Left lung (tissue), 10 donors: ENCODE data around the gene NIN. TPM values are rescaled to one million over a fixed set of nuclear protein-coding genes. Genes with fewer than 3 reads are reported as not detected.

Experiments used
- ATAC-seq: fragments of 200-7000 bp; cut with Tn5 transposase; one replicate; pipeline ENCODE4 v1.9.1; 2020; ENCODE audit warnings: moderate library complexity
- DNase-seq, 4 donors: peaks; one replicate each; pipeline ENCODE4 v3.0.0-alpha.2; 2013 to 2020
- H3K27ac ChIP-seq, 2 donors: fragments of 200-600 bp; sonication (generic) in 1 of 2; one replicate each; pipeline versions ENCODE4 v1.5.0 to v1.8.0; 2020 to 2021
- H3K27me3 ChIP-seq, 2 donors: fragments of 200-600 bp; sonication (generic) in 1 of 2; one replicate each; pipeline versions ENCODE4 v1.5.0 to v1.8.0; 2020 to 2021
- H3K36me3 ChIP-seq, 2 donors: fragments of 200-600 bp; sonication (generic) in 1 of 2; one replicate each; pipeline versions ENCODE4 v1.5.0 to v1.8.0; 2020 to 2021
- H3K4me1 ChIP-seq, 2 donors: fragments of 200-600 bp; one replicate each; pipeline ENCODE4 v1.8.0; 2021
- H3K4me3 ChIP-seq, 2 donors: fragments of 200-600 bp; sonication (generic) in 1 of 2; one replicate each; pipeline versions ENCODE4 v1.5.0 to v1.8.0; 2020 to 2021; ENCODE audit warnings: mild to moderate bottlenecking in 1 of 2
- H3K9me3 ChIP-seq, 2 donors: fragments of 200-600 bp; sonication (generic) in 1 of 2; one replicate each; pipeline versions ENCODE4 v1.5.0 to v1.8.0; 2020 to 2021
- CTCF ChIP-seq, 2 donors: fragments of 200-600 bp; sonication (generic) in 1 of 2; IDR thresholded peaks; one replicate each; pipeline versions ENCODE4 v1.5.0 to v1.8.0; 2021; ENCODE audit warnings: antibody characterized with exemption in 2 of 2
- intact Hi-C, 2 donors: fragments of 100-400 bp; cut with DNase I; formaldehyde crosslinking; loops; one replicate each; pipeline versions ENCODE4 v1.11.2 to v1.14.2; 2022
- polyA plus RNA-seq, 6 donors: library from polyadenylated mRNA; unstranded; fragments of 120-200 nt; gene quantifications; one replicate each; pipeline ENCODE4 v1.2.1, GENCODE V29; 2013; ENCODE audit not compliant: insufficient read length in 6 of 6
- total RNA-seq, 2 donors: library from RNA; stranded (reverse); fragmentation: NEBNext Ultra II Directional; extraction: Animal tissue kit (Norgen Biotek cat#: 25700); gene quantifications; one replicate each; pipeline ENCODE4 v1.2.1, GENCODE V29; 2021
- donor health status: DM: no; HTN: yes; CAD: no.
- donor health status: DM: no; HTN: no; CAD: no.

NIN gene
- total and polyA plus RNA-seq, 8 donors = 25.2 to 49.6 (median 29.5) TPM

- no peak for DNase-seq
- H3K4me1 ChIP-seq = peaks cover 0 to 17% of the 10 kb centered on the region in 2 donors
- H3K27me3 ChIP-seq = no peaks in the 10 kb centered on the region
- H3K36me3 ChIP-seq = peaks cover 0 to 60% of the 10 kb centered on the region in 2 donors
- peak overlapping the region in 1 of 2 donors; percentile 41 for H3K27ac ChIP-seq
- no peak for TF ChIP-seq CTCF (IDR thresholded peaks at IDR 0.05)
- intact Hi-C loops = loop anchor here in 1 of 2 donors (10.0 kb wide), 1 partner anchor 171 kb away; no protein-coding TSS in a partner anchor
- no peak for ATAC-seq
- H3K4me3 ChIP-seq = no peak overlapping the region
- no peaks in the 10 kb centered on the region for H3K9me3 ChIP-seq
These were observed 55.6 kb downstream of the NIN start for GRCh38 chr14:50775357-50775756.

- H3K4me1 ChIP-seq = peaks cover 0 to 17% of the 10 kb centered on the region in 2 donors
- ATAC-seq (no peak), DNase-seq (no peak)
- no peak overlapping the region for H3K4me3 ChIP-seq
- peaks cover 0 to 66% of the 10 kb centered on the region in 2 donors for H3K36me3 ChIP-seq
- H3K27ac ChIP-seq = peak overlapping the region in 1 of 2 donors; percentile 41
- H3K27me3 ChIP-seq = no peaks in the 10 kb centered on the region
- no peak for TF ChIP-seq CTCF (IDR thresholded peaks at IDR 0.05)
- intact Hi-C loops = loop anchor here in 1 of 2 donors (10.0 kb wide), 1 partner anchor 170 kb away; no protein-coding TSS in a partner anchor
- no peaks in the 10 kb centered on the region for H3K9me3 ChIP-seq
These were observed 56.3 kb downstream of the NIN start for GRCh38 chr14:50774542-50775267.

- DNase-seq (peak in 1 of 4 donors; percentile 20), ATAC-seq (peak; percentile 86)
- Histone ChIP-seq H3K27me3 (no peaks in the 10 kb centered on the region), H3K27ac (no peak overlapping the region), H3K4me3 (no peak overlapping the region), H3K4me1 (peaks cover 0 to 12% of the 10 kb centered on the region in 2 donors), H3K36me3 (peaks cover 0 to 74% of the 10 kb centered on the region in 2 donors), H3K9me3 (no peaks in the 10 kb centered on the region)
- peak; percentile 50 to 58 for TF ChIP-seq CTCF (IDR thresholded peaks at IDR 0.05)
- intact Hi-C loops = loop anchor here in 1 of 2 donors (10.0 kb wide), 1 partner anchor 169 kb away; no protein-coding TSS in a partner anchor
These were observed 57.1 kb downstream of the NIN start for GRCh38 chr14:50773632-50774541.

- TF ChIP-seq CTCF (IDR thresholded peaks at IDR 0.05) = no peak
- H3K36me3 ChIP-seq = peaks cover 0 to 83% of the 10 kb centered on the region in 2 donors
- H3K27ac ChIP-seq = no peak overlapping the region
- no peaks in the 10 kb centered on the region for H3K4me1 ChIP-seq
- intact Hi-C loops = loop anchor here in 1 of 2 donors (10.0 kb wide), 1 partner anchor 168 kb away; no protein-coding TSS in a partner anchor
- ATAC-seq (no peak), DNase-seq (no peak)
- H3K4me3 ChIP-seq = no peak overlapping the region
- H3K27me3 ChIP-seq = no peaks in the 10 kb centered on the region
- H3K9me3 ChIP-seq = no peaks in the 10 kb centered on the region
These were observed 58.5 kb downstream of the NIN start for GRCh38 chr14:50772412-50772811.
